Skin of body (tissue), 2 donors: ENCODE data around the gene COL4A2. TPM values are rescaled to one million over a fixed set of nuclear protein-coding genes. Genes with fewer than 3 reads are reported as not detected.
"Not testable (repeated sequence)": the region's sequence is repeated elsewhere in the genome, so short reads cannot be mapped to it uniquely, and the experiment has no call there.

Source experiments
- DNase-seq: peaks from one replicate; lab custom pipeline; 2025; lab: John Stamatoyannopoulos, UW
- total RNA-seq: library from RNA; depleted of rRNA; stranded (reverse); fragments of >200 nt; gene quantifications from one replicate; pipeline ENCODE4 v1.2.3, GENCODE V29; 2014

Gene COL4A2
- total RNA-seq, 1 donor from 2014 or later = 479 TPM

DNA sequence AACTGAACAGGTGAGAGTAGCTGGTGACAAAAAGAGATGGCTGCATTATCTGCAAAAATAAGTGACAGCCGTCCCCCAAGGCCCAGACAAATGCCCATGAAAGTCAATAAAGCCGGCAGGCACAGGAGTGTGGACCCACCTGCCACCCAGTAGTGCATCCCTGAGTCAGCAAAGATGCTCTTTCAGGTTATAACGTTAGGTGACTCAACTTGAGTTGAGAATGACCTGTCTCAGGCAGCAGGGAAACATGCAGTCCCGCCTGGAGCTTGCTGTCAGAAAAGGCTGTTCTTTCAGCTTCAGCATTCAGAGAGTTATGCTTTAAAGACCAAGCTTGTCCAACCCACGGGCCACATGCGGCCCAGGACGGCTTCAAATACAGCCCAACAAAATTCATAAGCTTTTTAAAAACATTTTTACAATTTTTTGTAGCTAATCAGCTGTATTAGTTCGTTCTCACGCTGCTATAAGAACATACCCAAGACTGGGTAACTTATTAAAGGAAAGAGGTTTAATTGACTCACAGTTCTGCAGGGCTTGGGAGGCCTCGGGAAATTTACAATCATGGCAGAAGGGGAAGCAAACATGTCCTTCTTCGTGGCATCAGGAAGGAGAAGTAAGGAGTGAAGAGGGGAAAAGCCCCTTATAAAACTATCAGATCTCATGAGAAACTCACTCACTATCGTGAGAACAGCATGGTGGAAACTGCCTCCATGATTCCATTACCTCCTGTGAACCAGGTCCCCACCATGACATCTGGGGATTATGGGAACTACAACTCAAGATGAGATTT, 144.1 kb downstream of the COL4A2 start:
- no peak for DNase-seq

DNA sequence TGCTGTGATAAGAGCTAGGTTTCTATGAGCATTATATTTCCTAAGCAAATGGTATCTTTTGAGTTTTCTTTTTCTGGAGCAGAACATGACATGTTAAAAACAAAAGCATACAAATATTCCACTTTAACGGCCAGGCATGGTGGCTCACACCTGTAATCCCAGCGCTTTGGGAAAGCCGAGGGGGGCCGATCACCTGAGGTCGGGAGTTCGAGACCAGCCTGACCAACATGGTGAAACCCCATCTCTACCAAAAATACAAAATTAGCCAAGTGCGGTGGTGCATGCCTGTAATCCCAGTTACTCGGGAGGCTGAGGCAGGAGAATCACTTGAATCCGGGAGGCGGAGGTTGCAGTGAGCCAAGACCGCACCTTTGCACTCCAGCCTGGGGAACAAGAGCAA, 146.0 kb downstream of the COL4A2 start:
- DNase-seq = not testable (repeated sequence)

DNA sequence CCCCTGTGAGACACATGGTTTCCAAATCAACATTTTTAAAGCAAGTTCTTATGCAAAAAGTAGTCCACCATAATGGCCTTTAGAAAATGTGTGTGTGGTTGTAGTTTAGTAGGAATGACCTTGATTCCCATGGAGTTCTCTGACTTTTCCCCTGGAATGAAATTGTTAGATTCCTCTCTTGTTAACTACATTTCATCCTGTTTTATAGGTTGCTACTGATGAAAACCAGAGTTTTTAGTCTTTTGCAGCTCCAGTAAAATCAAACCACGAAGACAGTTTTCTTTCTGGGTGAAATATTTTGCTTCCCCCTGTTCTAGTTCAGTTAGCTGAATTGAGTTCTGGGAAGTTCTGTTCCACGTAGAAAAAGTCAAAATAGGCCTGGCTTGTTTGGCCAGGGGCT, 146.7 kb downstream of the COL4A2 start:
- no peak for DNase-seq

DNA sequence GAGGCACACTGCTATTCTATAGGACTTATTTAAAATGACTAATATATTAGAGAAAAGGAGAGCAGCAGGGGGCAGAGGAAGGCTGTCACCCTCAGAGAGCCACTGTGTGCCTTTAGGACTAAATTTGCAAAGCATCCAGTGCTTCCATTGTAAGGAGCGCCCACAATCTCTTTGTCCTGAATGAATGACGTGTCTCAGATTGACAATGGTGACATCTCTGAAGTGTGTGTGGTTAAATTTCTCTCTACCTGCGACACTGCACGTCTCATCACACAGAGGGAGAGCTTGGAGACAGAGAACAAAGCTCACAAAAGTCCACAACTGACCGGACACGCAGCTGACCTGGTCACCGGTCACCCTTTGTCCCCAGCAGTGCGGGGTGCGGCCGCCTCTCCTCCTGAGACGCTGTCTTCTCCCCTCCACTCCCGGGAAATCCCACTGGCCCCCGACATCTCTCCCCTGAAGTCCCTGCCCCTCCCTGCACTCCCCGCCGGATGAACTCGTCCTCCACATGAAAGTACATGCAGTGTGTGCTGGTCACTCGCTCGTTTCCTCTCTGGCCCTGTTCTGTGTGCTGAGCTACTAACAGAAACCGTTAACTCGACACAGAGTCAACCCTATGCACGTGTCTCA, 147.3 kb downstream of the COL4A2 start:
- no peak for DNase-seq

GRCh38 chr13:110454956-110455355, 147.9 kb downstream of the COL4A2 start:
- no peak for DNase-seq

- DNase-seq = no peak
These were observed 148.4 kb downstream of the COL4A2 start for GRCh38 chr13:110455444-110455843.

GRCh38 chr13:110455941-110456340, 148.9 kb downstream of the COL4A2 start:
- DNase-seq = no peak

- no peak for DNase-seq
These were observed 149.5 kb downstream of the COL4A2 start for GRCh38 chr13:110456550-110456949.

- no peak for DNase-seq
These were observed 150.3 kb downstream of the COL4A2 start for GRCh38 chr13:110457361-110457760.

- DNase-seq = no peak
These were observed 150.9 kb downstream of the COL4A2 start for GRCh38 chr13:110458017-110458416.

GRCh38 chr13:110458594-110459365, 151.7 kb downstream of the COL4A2 start:
- no peak for DNase-seq

DNA sequence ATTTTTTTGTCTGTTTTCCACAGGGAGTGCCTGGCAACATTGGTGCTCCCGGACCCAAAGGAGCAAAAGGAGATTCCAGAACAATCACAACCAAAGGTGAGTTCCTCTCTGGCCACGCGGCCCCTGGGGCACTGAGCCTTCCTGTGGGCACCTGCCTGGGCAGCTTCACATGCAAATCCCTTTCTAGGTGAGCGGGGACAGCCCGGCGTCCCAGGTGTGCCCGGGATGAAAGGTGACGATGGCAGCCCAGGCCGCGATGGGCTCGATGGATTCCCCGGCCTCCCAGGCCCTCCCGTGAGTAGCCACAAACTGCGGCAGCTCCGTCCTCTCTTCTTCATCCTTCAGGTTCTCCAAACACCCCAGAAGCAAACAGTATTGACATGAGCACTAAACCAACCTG, 155.0 kb downstream of the COL4A2 start:
- DNase-seq = no peak

GRCh38 chr13:110463156-110463555, 156.1 kb downstream of the COL4A2 start:
- no peak for DNase-seq

DNA sequence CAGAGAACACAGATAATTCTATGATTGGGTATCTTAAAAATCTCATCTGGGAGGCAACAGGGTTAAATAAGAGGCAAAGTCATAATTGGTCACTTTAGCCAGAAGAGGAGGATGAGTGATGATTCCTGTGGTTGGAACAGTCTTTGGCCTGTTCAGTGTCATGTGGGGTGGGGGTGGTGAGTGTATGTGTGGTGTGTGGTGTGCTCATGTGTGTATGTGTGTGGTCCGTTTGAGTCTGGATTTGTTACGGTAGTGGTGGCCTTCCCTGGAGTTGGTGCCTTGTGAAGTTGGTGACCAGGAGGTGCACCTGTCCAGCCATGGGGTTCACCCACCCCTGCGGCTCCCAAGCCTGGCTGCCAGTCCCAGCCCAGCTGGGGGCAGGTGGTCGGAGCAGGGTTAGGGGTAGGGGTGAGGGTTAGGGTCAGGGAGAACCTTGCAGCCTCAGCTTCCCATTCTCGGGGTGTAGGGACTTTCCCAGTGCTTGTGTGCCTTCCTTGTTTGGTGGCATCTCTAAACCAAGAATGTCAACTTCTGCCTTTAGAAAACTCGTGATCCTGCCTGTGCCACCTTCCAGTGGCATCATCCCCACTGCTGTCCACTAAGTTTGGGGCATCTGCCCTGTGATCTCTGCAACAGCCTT, 156.9 kb downstream of the COL4A2 start:
- no peak for DNase-seq

DNA sequence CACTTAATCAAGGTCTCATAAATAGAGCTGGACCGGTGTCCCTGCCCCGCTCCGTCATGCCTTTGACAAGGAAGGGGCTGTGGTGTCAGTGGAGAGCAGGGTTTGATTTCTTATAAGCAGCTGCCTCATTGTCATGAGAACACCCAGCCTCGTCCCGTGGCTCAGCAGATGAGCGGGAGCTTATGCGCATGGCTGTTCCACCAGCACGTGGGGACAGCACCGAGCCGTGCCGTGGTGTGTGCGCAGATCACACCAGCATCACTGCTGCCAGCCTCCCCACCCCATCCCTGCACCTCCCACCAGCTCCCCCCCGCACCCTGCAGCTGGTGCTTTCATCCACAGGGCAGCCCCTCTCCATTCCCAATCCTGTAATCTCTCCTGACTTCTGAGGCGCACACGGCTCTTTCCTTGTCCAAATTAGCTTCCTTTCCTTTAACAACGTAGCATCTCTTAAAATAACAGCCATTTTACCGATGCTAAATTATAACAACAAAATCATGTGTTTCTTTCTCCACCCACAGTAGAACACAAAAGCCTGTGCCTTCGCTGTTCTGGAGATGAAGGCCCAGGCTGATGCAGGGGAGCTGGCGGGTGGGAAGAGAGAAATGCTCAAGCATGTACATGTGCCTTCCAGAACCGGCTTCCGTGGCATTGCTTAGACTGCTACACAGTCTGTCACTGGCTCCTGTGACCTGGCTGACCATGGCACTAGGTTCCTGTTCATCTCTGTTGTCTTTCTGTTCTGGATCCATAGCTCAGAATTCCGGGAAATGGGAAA, 157.7 kb downstream of the COL4A2 start:
- DNase-seq = no peak

DNA sequence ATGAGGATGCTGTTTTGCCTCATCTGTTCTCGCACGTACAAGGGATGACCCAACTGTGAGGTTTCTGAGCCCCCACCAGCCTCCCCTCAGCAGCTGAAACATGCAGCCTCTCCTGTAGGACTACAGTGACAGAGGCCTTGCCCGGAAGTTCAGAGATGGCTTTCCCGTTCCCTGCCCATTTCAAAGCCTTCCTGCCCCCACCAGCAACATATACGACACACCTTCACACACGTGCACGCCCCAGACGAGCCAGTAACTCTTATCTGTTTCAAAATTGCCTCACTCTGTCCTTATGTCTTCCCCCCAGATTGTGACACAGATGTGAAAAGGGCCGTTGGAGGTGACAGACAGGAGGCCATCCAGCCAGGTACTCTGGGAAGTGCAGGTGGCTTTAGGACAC, 158.6 kb downstream of the COL4A2 start:
- no peak for DNase-seq

DNA sequence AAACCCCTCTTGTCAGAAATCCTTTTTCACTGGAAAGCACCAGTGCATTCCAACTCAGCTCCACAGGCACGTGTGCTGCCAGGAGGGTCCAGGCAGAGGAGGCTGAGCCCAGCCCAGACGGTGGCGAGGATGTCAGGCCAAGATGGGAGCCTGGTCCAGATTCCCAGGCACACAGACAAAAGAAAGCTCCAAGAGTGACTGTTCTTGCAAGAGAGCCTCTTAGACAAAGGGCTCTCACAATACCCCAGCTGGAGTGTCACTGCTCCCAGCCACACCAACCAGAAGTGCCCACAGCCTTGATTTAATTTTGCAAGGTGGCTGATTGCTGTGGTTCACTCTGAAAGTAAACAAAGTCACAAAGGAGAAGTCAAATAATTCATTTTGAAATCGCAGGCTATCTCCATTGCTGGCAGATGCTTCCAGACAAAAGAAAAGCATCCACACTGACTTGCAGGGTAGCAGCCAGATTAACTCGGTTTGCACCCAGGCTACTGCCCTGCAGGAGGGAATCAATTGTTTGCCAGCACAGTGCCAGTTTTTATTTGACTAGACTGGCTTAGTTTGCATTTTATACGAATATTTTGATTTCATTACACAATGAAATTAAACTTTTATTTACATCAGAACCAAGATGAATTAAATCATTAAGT, 159.3 kb downstream of the COL4A2 start:
- no peak for DNase-seq

- DNase-seq = no peak
These were observed 160.5 kb downstream of the COL4A2 start for GRCh38 chr13:110467516-110468110.

DNA sequence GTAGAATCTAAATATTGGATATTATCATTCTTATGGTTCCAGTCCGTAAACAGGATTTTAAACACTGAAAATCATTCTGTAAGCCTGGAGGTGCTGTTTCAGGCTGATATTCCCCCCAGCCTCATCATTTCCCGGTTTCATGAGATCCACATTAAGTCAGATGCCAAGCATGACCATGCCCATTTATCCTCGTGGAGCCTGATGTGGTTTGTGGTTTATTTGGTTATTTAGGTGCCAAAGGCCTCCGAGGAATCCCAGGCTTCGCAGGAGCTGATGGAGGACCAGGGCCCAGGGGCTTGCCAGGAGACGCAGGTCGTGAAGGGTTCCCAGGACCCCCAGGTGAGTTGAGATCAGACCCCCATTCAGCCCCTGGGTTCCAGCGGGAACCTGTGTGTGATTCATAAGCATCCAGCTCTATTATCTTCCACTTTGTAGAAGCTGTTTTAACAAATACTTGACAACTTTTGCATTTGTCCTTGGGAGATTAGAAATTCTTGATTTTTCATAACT, 162.0 kb downstream of the COL4A2 start:
- no peak for DNase-seq

GRCh38 chr13:110469597-110469996, 162.5 kb downstream of the COL4A2 start:
- no peak for DNase-seq
